Lower leg skin (tissue), 3 donors: Measurements from ENCODE around the gene CD164.

Experiments used
- POLR2A ChIP-seq, 2 donors: fragments of 450-650 bp; IDR thresholded peaks; one replicate each; pipeline ENCODE4 v1.6.1; 2016 to 2017; ENCODE audit warnings: antibody characterized with exemption in 2 of 2, mild to moderate bottlenecking in 1 of 2, moderate library complexity in 1 of 2
- TF ChIP-seq, protein P1 (sequence below), 3 donors: fragments of 450-650 bp; IDR thresholded peaks; one replicate each; pipeline ENCODE4 v1.5.1; 2016; ENCODE audit warnings: antibody characterized with exemption in 3 of 3, mild to moderate bottlenecking in 3 of 3, moderate library complexity in 2 of 3

DNA sequence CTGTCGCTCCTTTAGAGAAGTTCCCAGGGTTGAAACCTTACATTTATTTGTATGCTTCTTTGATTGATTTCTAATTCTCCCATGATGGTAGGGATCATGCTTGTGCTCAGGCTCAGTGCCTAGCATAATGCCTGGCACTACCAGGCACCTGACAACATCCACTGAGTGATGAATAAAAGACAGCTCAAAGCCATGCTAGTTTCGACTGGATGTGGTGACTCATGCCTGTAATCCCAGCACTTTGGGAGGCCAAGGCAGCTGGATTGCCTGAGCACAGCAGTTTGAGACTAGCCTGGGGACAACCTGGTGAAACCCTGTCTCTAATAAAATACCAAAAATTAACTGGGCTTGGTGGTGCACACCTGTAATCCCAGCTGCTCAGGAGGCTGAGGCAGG, 11.6 kb upstream of the CD164 start:
- TF ChIP-seq, protein P1, sequence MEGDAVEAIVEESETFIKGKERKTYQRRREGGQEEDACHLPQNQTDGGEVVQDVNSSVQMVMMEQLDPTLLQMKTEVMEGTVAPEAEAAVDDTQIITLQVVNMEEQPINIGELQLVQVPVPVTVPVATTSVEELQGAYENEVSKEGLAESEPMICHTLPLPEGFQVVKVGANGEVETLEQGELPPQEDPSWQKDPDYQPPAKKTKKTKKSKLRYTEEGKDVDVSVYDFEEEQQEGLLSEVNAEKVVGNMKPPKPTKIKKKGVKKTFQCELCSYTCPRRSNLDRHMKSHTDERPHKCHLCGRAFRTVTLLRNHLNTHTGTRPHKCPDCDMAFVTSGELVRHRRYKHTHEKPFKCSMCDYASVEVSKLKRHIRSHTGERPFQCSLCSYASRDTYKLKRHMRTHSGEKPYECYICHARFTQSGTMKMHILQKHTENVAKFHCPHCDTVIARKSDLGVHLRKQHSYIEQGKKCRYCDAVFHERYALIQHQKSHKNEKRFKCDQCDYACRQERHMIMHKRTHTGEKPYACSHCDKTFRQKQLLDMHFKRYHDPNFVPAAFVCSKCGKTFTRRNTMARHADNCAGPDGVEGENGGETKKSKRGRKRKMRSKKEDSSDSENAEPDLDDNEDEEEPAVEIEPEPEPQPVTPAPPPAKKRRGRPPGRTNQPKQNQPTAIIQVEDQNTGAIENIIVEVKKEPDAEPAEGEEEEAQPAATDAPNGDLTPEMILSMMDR (IDR thresholded peaks at IDR 0.05) = no peak
- no peak for TF ChIP-seq POLR2A (IDR thresholded peaks at IDR 0.05)
